GM19099 (cell line): ENCODE results near the gene BEX3.

Experiments
- POLR2A ChIP-seq: IDR thresholded peaks from 3 replicates; pipeline ENCODE4 v1.6.1; 2011; ENCODE audit warnings: low read depth; ENCODE audit not compliant: insufficient read length; ENCODE audit errors: extremely low read depth

BEX3 gene

DNA sequence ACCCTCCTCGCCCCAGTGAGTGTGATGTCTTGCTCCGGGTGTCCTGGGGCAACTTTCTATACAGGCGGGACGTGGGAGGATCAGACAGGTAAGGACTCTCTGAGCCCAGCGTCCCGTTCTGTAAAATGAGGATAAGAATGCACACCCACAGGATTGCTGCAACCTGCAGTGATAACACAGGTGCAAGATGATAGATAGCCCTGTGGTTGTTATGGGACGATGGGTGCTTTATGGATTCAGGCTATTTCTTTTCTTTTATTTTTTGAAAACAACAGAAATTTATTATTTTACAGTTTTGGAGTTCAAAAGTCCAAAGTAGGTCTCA is 28.6 kb downstream of the BEX3 start:
- TF ChIP-seq POLR2A: no peak

- TF ChIP-seq POLR2A: no peak
These were observed 29.9 kb downstream of the BEX3 start for GRCh38 chrX:103406256-103406655.

DNA sequence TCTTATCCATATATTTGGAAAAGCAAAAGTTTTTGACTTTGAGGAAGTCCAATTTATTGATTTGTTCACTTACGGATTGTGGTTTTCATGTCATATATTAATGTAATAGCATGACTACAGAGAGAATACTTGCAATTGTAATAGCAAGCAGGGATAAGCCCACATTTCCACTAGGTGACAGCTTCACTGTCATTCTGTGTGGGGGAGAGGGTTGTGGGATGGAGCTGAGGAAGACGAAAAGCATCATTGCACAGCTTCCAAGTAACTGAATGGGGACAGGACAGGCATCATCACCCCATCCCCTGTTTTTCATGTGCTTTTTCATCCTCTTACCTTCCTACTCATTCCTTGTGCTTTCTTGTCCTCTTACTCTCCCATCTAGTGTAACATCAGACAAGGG is 31.4 kb downstream of the BEX3 start:
- TF ChIP-seq POLR2A: no peak

GRCh38 chrX:103413705-103414387 is 37.5 kb downstream of the BEX3 start:
- no peak for TF ChIP-seq POLR2A

- no peak for TF ChIP-seq POLR2A
These were observed 38.2 kb downstream of the BEX3 start for GRCh38 chrX:103414561-103414960.

- no peak for TF ChIP-seq POLR2A
These were observed 38.7 kb downstream of the BEX3 start for GRCh38 chrX:103415068-103415467.

- no peak for TF ChIP-seq POLR2A
These were observed 39.2 kb downstream of the BEX3 start for GRCh38 chrX:103415528-103415927.

GRCh38 chrX:103417370-103417769 is 41.0 kb downstream of the BEX3 start:
- no peak for TF ChIP-seq POLR2A

GRCh38 chrX:103417933-103418332 is 41.6 kb downstream of the BEX3 start:
- no peak for TF ChIP-seq POLR2A

- no peak for TF ChIP-seq POLR2A
These were observed 42.5 kb downstream of the BEX3 start for GRCh38 chrX:103418811-103419340.

GRCh38 chrX:103423955-103424638 is 47.8 kb downstream of the BEX3 start:
- TF ChIP-seq POLR2A: no peak
